Endometrial microvascular endothelial cells (primary cell): ENCODE results near the gene LILRA5. TPM values are rescaled to one million over a fixed set of nuclear protein-coding genes. Genes with fewer than 3 reads are reported as not detected.
"Not testable (repeated sequence)": the region's sequence is repeated elsewhere in the genome, so short reads cannot be mapped to it uniquely, and the experiment has no call there.

Source experiments
- in situ Hi-C: cut with HindIII; loops from 2 replicates; pipeline ENCODE4 v1.10.0; 2017; ENCODE audit warnings: low sequenced_read_pairs, low pct_unique_long_range_greater_than_20kb; ENCODE audit errors: inconsistent ontology term
- total RNA-seq: library from RNA; depleted of rRNA; stranded (reverse); fragments of >200 nt; gene quantifications from one replicate; pipeline ENCODE4 v1.2.3, GENCODE V29; 2015; ENCODE audit errors: inconsistent ontology term

Gene LILRA5
- not detected for total RNA-seq

DNA sequence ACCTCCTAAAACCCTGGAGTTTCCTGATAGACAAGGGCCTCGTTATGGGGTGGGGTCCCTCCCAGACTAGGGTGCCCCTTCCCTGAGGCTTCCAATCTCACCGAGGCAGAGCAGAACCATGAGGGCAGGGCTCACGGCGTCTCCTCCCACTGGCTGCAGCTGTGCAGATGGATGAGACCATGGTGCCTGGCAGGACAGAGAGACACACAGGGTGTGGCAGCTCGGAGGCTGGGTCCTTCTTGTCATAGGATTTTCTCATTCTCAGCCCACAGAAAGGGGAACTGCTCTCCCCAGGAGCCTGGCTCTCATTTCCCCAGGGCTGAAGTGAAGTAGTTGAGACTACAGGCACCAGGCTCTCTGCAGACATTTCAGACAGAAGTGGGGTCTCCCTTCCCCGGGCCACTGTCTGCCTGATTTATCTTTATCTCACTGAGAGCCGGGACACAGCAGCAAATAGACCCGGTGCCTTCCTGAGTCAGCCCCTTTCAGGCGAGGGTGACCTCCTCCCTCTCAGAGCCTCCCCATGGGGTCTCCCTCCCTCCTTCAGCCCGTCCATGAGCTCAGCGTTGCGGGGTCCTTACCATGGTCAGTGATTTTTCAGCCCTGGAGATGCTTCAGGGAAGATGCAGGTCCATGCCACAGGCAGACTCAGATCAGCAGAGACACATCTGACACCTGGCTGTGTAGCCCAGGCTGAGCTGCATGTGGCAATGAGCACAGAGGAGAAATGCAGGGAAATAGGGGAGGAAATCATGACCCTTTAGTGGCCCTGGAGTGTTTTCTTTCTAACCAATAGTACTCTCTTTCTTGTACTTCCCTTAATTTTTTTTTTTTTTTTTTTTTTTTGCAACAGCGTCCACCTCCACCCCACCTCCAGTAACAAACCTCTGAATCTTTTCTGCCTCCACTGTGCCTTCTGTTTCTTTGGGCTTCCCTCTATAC is at the start of gene LILRA5:
Gene LILRA5 (minus strand): TSS at position 731 of the 942 bp plus-strand sequence. CDS start 147 bp downstream, at position 584.
- in situ Hi-C loops: no loop called here

DNA sequence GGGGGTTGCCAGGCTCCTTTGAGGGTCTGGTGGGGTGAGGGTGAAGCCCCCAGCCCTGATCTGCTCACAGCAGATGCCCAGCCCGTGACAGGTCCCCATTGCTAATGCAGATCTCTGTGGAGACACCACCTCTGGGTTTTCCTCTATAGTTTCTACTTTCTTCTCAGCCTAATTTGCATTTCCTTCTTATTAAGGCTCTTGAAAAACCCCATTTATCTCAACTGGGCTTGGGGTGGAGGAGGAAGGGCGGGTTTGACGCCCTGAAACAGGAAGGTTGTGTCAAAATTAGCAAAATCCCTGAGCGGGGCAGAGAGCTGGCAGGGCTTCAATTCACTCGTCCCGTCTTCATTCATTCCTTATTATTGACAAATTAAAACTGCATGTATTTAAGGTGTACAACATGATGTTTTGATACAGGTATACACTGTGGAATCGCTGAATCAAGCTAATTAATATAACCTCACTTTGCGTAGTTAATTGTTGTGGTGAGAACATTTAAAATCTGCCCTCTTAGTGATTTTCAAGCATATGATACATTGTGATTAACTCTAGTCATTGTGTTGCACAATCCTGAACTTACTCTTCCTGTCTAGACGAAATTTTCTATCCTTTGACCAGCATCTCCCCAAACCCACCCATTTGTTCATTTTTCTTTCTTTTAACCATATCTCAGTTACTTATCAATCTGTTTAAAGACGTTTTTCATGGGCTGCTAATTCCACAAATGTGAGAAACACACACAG is 48.9 kb upstream of the LILRA5 start:
- in situ Hi-C loops: not testable (repeated sequence)

DNA sequence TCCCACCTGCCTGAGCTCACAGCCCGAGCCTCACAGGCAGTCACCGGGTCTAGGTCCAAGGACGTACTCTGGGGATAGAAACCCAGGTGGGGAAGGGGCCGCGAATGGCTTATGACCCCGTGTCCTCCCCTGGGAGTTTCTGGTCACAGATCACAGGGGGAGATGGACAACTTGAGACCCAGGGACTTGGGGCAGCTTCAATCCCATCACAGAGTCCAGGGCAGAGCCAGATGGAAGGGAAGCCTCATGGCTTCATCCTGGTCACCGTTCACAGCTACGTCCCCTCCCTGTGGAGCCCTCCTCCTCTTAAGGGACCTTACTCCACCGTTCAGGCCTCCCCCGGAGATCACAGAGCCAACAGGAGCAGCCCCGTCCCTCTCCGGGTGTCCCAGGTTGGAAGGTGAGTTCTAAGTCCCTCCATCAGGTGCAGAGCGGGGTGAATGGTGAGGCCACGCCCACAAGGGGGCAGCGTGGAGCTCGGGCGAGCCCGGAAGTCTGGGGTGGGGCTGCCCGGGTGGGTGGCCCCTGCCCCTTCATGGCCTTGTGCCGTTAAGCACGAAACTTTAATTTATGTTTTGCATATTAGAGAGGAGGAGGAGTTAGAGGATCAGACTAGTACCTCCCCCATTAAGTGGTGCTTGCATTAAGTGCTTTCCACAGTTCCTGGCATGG is 46.3 kb upstream of the LILRA5 start:
- in situ Hi-C loops: not testable (repeated sequence)

DNA sequence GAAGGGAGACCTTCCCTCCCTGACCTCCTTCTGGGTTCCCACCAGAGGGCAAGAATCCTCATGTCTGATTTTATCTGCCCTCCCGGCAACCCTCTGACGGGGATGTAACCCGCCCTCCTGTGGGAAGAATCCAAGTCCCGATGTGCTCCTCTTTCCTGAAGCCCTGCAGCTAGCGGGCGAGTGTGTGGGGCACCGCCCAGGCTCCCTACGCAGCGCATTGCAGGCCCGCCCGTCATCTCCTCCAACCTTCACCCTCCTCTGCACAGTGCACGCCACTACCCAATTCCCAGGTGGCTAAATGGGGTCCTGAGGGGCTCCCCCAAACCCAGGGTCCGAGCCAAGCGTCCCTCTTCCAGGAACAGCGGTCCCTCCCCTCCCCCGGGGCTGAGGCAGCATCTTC is 44.4 kb upstream of the LILRA5 start:
- in situ Hi-C loops: no loop called here

DNA sequence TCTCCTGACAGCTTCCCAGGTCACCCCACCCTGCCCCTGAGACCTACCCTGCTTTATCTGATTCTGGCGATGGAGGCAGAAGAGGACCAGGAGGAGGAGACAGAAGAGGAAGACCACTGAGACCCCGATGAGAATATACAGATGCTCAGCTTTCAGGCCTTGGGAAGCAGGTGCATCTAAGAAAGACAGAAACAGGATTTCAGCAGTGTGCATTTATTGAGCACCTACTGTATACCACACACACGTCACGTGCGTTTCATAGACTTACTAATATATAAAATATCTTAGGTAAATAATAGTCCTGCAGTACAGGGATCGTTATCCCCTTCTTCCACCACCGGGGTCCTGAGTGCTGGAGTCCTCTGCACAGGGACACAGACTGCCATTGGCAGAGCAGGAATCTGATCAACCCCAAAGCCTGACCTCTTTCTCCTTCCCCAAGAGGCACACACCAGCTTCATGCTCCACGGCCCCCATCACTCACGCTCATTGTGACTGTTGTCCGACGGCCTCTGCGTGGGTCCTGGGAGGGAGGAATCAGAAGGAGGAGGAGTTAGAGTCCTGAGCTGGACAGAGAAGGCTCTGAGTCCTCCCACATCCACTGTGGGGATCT is 43.6 kb upstream of the LILRA5 start:
- in situ Hi-C loops: no loop called here

DNA sequence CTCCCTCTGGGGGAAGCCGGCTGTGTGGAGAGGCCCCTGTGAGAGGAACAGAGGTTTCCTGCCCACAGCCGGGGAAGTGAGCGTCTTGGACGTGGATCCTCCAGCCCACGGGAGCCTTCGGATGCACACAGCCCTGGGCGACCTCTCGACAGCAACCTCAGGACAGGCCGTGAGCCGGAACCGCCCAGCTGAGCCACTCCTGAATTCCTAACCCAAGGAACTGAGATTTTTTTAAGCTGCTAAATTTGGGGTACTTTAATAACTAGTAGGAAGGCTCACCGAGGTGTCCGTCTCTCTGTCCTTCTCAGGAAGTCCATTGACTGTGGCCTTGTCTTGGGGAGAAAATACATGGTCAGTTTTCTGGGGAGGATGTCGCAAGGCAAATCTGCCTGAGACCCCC is 42.7 kb upstream of the LILRA5 start:
- in situ Hi-C loops: no loop called here

DNA sequence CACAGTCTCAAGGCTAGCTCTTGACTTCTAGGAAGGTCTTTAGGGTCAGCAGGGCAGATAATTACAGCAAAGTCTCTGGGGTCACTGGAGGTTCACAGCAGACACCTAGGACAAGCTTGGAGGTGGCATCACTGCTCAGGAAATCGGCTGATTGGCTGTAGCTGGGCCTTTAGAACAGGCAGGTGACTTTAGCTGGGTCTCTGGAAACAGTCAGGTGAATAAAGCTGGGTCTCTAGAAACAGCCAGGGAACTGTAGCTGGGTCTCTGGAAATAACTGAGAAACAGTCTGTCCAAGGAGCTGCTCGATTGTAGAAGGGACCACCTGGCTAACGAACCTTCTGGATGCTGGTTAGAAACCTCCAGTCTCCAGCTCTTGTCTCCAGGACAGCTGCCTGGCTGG is 41.8 kb upstream of the LILRA5 start:
- in situ Hi-C loops: no loop called here

DNA sequence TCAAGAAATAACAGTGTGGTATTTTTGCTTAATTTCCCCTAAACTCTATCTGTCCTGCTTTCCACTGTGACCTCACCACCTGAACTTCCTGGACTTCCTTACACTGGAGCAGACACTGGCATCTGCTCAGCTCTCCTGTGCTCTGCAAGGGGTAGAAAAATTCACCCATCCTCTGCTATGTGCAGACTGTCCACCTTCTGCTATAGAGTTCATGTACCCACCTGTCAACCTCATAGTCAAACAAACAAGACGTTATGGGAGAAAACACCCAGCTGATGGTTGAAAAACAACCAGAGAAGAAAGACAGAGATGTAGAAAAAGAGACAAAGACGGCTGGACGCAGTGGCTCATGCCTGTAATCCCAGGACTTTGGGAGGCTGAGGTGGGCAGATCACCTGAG is 39.6 kb upstream of the LILRA5 start:
- in situ Hi-C loops: no loop called here

DNA sequence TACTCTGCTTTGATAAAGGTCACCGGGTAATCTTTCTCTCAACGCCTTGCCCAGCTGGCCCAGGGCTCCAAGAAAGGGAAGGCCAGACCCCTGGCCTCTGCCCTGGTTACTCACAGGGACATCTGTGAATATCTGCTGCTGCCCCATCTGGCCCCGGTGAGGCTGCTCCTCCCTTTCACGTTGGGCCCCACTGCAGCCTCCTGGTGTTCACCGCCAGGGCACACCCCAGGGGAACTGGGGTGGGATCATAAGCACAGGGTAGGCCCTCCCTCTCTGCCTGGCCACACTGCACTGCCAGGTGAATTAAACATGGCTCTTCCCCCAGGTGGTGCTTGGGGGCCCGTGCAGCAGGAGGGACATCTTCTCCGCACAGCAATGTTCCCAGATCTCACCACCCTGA is 39.1 kb upstream of the LILRA5 start:
- in situ Hi-C loops: no loop called here

DNA sequence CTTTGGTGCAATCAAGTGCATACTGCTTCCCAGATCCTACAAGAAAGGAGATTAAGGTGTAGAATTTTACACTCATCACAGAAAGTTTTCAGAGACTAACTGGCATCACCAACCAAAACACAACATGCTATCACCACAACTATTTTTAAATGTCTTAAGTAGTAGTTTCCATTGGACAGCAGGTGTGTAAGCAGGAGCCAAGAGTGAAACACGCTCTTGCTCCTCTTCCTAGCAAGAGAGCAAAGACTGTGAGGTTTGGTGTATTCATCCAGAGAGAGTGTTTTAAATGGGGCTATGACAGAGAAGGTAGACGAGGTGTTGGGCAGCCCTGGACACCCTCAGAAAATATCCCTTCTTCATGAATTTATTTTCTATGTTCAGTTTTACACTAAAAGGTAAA is 38.5 kb upstream of the LILRA5 start:
- in situ Hi-C loops: no loop called here

DNA sequence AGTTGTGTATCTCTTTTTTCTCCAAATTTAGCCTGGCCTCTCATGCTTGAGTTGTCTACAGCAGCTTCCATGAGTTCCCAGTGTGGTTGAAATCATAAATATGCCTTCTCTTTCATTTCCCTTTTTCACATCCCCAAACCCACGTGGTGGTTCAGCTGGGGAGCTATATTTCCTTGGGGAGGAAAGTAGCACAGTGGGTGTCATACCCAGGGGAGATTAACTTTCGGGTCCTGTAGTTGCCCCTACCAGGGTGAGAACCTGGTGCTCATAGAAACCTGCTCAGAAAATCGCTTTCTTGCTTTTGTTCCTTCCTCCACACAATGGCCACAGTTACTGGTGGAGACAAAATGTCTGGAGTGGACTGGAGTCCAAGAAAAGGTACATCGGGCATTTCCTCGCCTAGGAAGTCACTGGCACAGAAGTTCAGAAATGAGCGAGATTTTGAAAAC is 33.0 kb upstream of the LILRA5 start:
- in situ Hi-C loops: no loop called here

DNA sequence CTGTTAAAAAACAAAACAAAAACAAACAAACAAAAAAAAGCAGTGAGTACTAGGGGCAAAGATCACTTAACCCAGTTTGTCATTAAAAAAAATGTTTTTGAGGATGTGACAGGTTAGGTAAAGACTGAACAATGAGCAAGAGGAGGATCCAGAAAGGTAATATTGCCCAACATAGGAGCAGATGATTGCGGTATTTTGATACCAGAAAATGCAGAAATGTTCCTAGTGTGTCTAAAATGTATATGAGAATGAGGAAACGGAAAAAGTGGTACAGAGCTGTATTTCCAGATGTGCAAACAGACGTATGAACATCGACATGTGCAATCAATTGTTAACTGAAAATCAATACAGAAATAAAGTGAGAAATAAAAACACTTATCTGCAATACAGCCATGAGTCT is 30.9 kb upstream of the LILRA5 start:
- in situ Hi-C loops: no loop called here

DNA sequence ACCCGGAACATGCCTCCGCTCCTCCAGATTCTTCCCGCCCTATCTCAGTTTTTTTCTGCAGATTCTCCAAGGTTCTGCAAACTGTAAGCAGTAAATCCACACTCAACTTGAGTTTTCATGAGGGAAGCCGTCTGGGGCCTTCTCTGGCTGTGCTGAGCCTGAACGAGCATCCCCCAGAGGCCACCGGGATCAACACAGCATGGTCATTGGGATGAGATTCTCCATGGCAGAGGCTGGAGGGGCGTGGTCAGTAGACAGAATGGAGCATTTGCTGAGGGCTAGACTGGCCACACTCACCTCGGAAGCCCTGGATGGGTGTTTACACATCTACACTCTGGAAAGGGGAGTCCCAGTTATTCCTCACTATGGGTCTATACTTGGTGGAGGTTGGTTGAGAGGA is 28.3 kb upstream of the LILRA5 start:
- in situ Hi-C loops: no loop called here

DNA sequence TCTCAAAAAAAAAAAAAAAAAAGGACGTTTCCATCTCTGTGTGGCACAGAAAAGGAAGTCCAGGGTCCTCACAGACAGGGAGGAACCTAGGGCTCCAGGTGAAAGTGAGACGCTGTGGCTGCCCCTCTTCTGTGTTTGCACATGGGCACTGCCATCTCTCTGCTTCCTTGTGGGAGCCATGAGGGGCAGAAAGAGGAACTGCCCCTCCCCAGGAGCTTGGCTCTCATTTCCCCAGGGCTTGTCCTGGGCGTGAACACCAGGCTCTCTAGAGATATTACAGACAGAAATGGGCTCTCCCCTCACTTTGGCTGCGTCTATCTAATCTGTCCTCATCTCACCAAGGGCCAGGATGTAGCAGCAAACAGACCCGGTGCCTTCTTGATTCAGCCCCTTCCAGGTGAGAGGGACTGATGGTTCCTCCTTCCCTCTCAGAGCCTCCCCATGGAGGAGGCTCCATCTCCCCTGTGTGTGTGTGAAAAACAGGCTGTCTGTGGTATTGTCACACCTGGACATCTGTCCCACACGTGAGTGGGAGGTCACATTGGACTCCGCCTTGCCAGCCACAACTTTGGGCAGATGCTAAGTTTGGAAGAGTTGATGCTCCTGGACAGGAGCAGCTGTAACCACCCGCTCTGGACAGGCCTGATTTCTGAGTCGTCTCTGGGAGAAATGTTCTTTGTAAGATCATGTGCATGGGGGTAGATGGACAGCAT is 26.8 kb upstream of the LILRA5 start:
- in situ Hi-C loops: no loop called here

DNA sequence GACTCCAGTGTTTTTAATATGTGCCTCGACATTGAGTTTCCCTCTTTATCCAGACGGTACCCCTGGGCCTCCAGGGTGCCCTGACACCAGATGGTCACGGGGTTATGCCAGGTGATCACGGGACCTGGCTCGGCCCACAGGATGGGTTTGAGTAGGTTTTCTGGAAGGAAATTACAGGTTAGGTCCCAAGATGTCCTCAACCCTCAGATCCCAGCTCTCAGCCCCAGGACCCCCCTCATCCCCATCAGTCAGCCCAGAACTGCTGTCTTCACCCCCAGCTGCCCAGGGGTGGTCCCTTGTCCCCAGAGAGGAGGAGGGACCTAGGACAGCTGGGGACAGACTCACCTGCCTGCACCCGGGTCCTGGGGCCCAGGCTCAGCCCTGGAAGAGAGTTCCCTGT is 25.6 kb upstream of the LILRA5 start:
- in situ Hi-C loops: no loop called here

DNA sequence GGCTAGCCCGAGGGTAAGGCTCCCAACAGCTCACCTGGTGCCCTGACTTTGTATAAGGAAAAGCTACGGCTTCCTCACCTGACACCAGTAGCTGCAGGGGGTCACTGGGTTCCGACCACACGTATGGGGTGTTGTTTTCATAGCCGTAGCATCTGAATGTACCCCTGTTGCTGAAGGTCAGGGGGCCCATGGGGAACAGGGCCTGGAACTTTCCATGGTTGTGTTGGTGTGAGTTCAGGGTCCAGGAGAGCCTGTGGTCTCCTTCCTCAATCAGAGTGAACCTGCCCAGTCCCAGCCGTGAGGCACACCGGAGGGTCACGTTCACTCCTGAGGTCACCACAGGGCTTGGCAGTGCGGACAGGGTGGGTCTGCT is 24.9 kb upstream of the LILRA5 start:
- in situ Hi-C loops: no loop called here

DNA sequence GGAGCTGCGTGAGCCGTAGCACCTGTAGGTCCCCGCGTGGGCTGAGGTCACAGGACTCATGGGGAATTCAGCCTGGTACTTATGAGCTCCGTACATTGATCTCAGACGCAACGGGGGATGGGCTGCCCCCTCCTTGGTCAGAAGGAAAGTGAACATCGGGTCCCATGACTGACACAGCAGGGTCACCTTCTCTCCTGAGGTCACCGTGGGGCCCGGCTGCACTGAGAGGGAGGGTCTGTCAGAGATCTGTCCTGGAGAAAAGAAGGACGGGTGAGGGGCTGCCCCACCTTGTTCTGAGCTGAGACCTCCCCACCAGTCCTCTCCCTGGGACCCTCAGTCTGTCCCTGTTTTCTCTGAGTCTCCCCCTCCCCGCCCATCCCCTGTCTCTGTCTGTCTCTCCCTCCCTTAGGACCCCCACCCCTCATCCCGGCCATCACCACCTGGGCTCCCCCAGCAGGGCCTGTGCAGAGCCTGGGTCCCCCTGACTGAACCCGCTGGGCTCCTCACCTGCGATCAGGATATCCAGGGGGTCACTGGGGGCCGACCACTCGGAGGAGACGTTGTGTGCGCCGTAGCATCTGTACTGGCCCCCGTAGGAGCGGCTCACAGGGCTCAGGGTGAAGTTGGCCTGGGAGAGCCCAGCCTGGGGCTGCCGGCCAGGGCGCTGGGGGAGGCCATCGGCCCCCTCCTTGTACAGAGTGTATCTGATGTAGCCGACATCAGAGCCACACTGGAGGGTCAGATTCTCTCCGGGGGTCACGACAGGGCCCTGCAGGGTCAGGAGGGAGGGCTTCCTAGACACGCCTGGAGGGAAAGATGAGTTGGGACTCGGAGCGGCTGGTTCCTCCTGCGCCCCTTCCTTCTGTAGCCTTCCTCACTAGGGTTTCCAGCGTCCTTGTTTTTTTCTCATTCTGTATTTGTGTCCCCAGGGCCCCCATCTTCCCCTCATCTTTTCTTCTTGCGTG is 24.2 kb upstream of the LILRA5 start:
- in situ Hi-C loops: no loop called here
